ENCODE results near the gene TRIO. TPM values are rescaled to one million over a fixed set of nuclear protein-coding genes. Genes with fewer than 3 reads are reported as not detected.
"Not testable (repeated sequence)": the region's sequence is repeated elsewhere in the genome, so short reads cannot be mapped to it uniquely, and the experiment has no call there.

The TRIO gene
- total and polyA plus RNA-seq, 4 donors, result 23.8 to 243 (median 110) TPM

- no peak for ATAC-seq (ENCODE audit: insufficient read depth, low FRiP score)
- TF ChIP-seq, protein P1, sequence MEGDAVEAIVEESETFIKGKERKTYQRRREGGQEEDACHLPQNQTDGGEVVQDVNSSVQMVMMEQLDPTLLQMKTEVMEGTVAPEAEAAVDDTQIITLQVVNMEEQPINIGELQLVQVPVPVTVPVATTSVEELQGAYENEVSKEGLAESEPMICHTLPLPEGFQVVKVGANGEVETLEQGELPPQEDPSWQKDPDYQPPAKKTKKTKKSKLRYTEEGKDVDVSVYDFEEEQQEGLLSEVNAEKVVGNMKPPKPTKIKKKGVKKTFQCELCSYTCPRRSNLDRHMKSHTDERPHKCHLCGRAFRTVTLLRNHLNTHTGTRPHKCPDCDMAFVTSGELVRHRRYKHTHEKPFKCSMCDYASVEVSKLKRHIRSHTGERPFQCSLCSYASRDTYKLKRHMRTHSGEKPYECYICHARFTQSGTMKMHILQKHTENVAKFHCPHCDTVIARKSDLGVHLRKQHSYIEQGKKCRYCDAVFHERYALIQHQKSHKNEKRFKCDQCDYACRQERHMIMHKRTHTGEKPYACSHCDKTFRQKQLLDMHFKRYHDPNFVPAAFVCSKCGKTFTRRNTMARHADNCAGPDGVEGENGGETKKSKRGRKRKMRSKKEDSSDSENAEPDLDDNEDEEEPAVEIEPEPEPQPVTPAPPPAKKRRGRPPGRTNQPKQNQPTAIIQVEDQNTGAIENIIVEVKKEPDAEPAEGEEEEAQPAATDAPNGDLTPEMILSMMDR (IDR thresholded peaks at IDR 0.05; ENCODE audit: control extremely low read depth, extremely low read depth), result no peak
- WGBS, 2 donors, result 88 to 91% methylated on average over 3 of the region's 3 CpGs
- Histone ChIP-seq H3K9me3 (ENCODE audit: control insufficient read depth in 4 of 4, insufficient read depth in 3 of 4, low read length in 3 of 4) (no peaks in the 10 kb centered on the region), H3K9ac (ENCODE audit: insufficient read depth in 1 of 2, low read length in 2 of 2) (no peak overlapping the region), H3K27me3 (ENCODE audit: control insufficient read depth in 3 of 3, insufficient read depth in 3 of 3, low read length in 2 of 3) (no peaks in the 10 kb centered on the region), H3K36me3 (ENCODE audit: control insufficient read depth in 4 of 4, insufficient read depth in 4 of 4, low read length in 4 of 4) (no peaks in the 10 kb centered on the region), H3K4me3 (no peak overlapping the region), H3K27ac (ENCODE audit: low read depth in 1 of 2, low read length in 1 of 2) (no peak overlapping the region), H3K4me1 (ENCODE audit: control insufficient read depth in 5 of 5, insufficient read depth in 5 of 5, low read length in 5 of 5) (no peaks in the 10 kb centered on the region)
- DNase-seq, result no peak
Observed at GRCh38 chr5:14551211-14551610, 408.1 kb downstream of the TRIO start.

- TF ChIP-seq, protein P1 (IDR thresholded peaks at IDR 0.05; ENCODE audit: control extremely low read depth, extremely low read depth), result no peak
- Histone ChIP-seq H3K36me3 (ENCODE audit: control insufficient read depth in 4 of 4, insufficient read depth in 4 of 4, low read length in 4 of 4) (no peaks in the 10 kb centered on the region), H3K27ac (ENCODE audit: low read depth in 1 of 2, low read length in 1 of 2) (no peak overlapping the region), H3K4me1 (ENCODE audit: control insufficient read depth in 5 of 5, insufficient read depth in 5 of 5, low read length in 5 of 5) (no peaks in the 10 kb centered on the region), H3K4me3 (no peak overlapping the region), H3K9me3 (ENCODE audit: control insufficient read depth in 4 of 4, insufficient read depth in 3 of 4, low read length in 3 of 4) (no peaks in the 10 kb centered on the region), H3K9ac (ENCODE audit: insufficient read depth in 1 of 2, low read length in 2 of 2) (no peak overlapping the region), H3K27me3 (ENCODE audit: control insufficient read depth in 3 of 3, insufficient read depth in 3 of 3, low read length in 2 of 3) (no peaks in the 10 kb centered on the region)
- ATAC-seq (ENCODE audit: insufficient read depth, low FRiP score), result no peak
- no peak for DNase-seq
- WGBS, 2 donors, result 26 to 29% methylated on average over 1 of the region's 1 CpG
Observed at GRCh38 chr5:14552017-14552416, 408.9 kb downstream of the TRIO start.

GRCh38 chr5:14554288-14554687, 411.1 kb downstream of the TRIO start:
- not testable (repeated sequence) for H3K27ac ChIP-seq (ENCODE audit: low read depth in 1 of 2, low read length in 1 of 2); H3K9me3 ChIP-seq (ENCODE audit: control insufficient read depth in 4 of 4, insufficient read depth in 3 of 4, low read length in 3 of 4); H3K9ac ChIP-seq (ENCODE audit: insufficient read depth in 1 of 2, low read length in 2 of 2); DNase-seq; H3K36me3 ChIP-seq (ENCODE audit: control insufficient read depth in 4 of 4, insufficient read depth in 4 of 4, low read length in 4 of 4); H3K4me1 ChIP-seq (ENCODE audit: control insufficient read depth in 5 of 5, insufficient read depth in 5 of 5, low read length in 5 of 5); H3K4me3 ChIP-seq; ATAC-seq (ENCODE audit: insufficient read depth, low FRiP score); H3K27me3 ChIP-seq (ENCODE audit: control insufficient read depth in 3 of 3, insufficient read depth in 3 of 3, low read length in 2 of 3)
- WGBS, 2 donors, result 93 to 96% methylated on average over 3 of the region's 3 CpGs

DNA sequence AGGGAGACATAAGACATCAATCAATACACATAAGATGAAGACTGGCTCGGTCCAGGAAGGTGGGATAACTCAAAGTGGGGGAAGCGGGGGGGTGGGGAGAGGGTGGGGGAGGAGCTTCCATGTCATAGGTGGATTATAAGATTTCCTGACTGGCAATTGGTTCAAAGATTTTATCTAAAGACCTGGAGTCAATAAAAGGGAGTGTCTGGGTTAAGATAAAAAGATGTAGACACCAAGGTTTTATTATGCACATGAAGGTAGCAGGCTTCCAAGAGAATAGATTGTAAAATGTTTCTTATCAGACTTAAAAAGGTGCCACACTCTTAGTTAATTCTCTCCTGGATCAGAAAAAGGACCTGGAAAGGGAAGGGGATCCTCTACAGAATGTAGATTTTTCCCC, 412.9 kb downstream of the TRIO start:
- TF ChIP-seq, protein P1 (IDR thresholded peaks at IDR 0.05; ENCODE audit: control extremely low read depth, extremely low read depth), result no peak
- 89 to 94% methylated on average over 2 of the region's 2 CpGs for WGBS, 2 donors

More for the DNA sequence above, 412.9 kb downstream of the TRIO start:
- Histone ChIP-seq H3K4me3 (no peak overlapping the region), H3K9ac (ENCODE audit: insufficient read depth in 1 of 2, low read length in 2 of 2) (no peak overlapping the region), H3K4me1 (ENCODE audit: control insufficient read depth in 5 of 5, insufficient read depth in 5 of 5, low read length in 5 of 5) (peaks cover 0 to 2% (median 0%) of the 10 kb centered on the region in 5 donors), H3K36me3 (ENCODE audit: control insufficient read depth in 4 of 4, insufficient read depth in 4 of 4, low read length in 4 of 4) (no peaks in the 10 kb centered on the region), H3K27me3 (ENCODE audit: control insufficient read depth in 3 of 3, insufficient read depth in 3 of 3, low read length in 2 of 3) (no peaks in the 10 kb centered on the region), H3K27ac (ENCODE audit: low read depth in 1 of 2, low read length in 1 of 2) (no peak overlapping the region), H3K9me3 (ENCODE audit: control insufficient read depth in 4 of 4, insufficient read depth in 3 of 4, low read length in 3 of 4) (no peaks in the 10 kb centered on the region)
- DNase-seq, result no peak
- ATAC-seq (ENCODE audit: insufficient read depth, low FRiP score), result no peak

All from lung (tissue), 12 donors.